H1 (cell line): ENCODE data around the gene BNC2. TPM values are rescaled to one million over a fixed set of nuclear protein-coding genes. Genes with fewer than 3 reads are reported as not detected.

Experiments
- CTCF ChIA-PET: fragments of 300-600 bp; sonication (Branson Sonifier 250); formaldehyde crosslinking; loops from one replicate; lab custom pipeline; 2021; ENCODE audit not compliant: partially characterized antibody; lab: Charles Lee
- POLR2A ChIA-PET: fragments of 300-600 bp; sonication (Branson Sonifier 250); formaldehyde crosslinking; loops from one replicate; lab custom pipeline; 2021; ENCODE audit warnings: inconsistent platforms; ENCODE audit not compliant: partially characterized antibody; lab: Charles Lee
- DNase-seq, 2 experiments: peaks; one replicate each; pipeline versions ENCODE4 v3.0.0 to v3.0.0-alpha.2; 2010 to 2022; ENCODE audit warnings: low spot score in 2 of 2, low read depth in 1 of 2, mixed read lengths in 1 of 2
- FAIRE-seq: peaks from 2 replicates; lab custom pipeline; 2011; peaks lifted over from hg19 to GRCh38; lab: Jason Lieb, UNC
- H2AFZ ChIP-seq: 2 replicates; pipeline ENCODE4 v1.8.1; 2012; ENCODE audit warnings: low read length, inconsistent platforms
- H2AK5ac ChIP-seq: 2 replicates; pipeline ENCODE4 v1.6.1; 2013; ENCODE audit warnings: low read depth, low read length
- H2BK120ac ChIP-seq: replicated peaks from 2 replicates; pipeline ENCODE3; 2013; ENCODE audit warnings: low read depth, low read length, inconsistent platforms
- H2BK12ac ChIP-seq: 2 replicates; pipeline ENCODE4 v1.6.1; 2013; ENCODE audit warnings: low read depth, low read length
- H2BK15ac ChIP-seq: 2 replicates; pipeline ENCODE4 v1.6.1; 2013; ENCODE audit warnings: low read length
- H2BK20ac ChIP-seq: 2 replicates; pipeline ENCODE4 v1.6.1; 2013; ENCODE audit warnings: low read length
- H2BK5ac ChIP-seq: 2 replicates; pipeline ENCODE4 v1.6.1; 2013; ENCODE audit warnings: low read depth, low read length
- H3K14ac ChIP-seq: 2 replicates; pipeline ENCODE4 v1.6.1; 2013; ENCODE audit warnings: inconsistent platforms; ENCODE audit not compliant: insufficient read length
- H3K18ac ChIP-seq: 2 replicates; pipeline ENCODE4 v1.6.1; 2013; ENCODE audit warnings: low read length; ENCODE audit errors: extremely low read depth
- H3K23ac ChIP-seq: 2 replicates; pipeline ENCODE4 v1.6.1; 2013; ENCODE audit warnings: inconsistent platforms; ENCODE audit not compliant: insufficient read length
- H3K23me2 ChIP-seq: 2 replicates; pipeline ENCODE4 v1.6.1; 2013; ENCODE audit warnings: low read depth, low read length
- H3K27ac ChIP-seq: 2 replicates; pipeline ENCODE4 v1.6.1; 2011; ENCODE audit warnings: low read depth, low read length, inconsistent platforms
- H3K27me3 ChIP-seq, 4 experiments: replicated peaks in 1 of 4; 1 replicate in 1 of 4; 2 replicates in 3 of 4; pipeline versions ENCODE4 v1.6.1 to v1.8.1; 2011 to 2013; ENCODE audit warnings: low read length in 3 of 4, mild to moderate bottlenecking in 3 of 4, inconsistent platforms in 2 of 4, mixed read lengths in 2 of 4, moderate library complexity in 1 of 4; ENCODE audit not compliant: control insufficient read depth in 3 of 4, insufficient read depth in 3 of 4; ENCODE audit errors: extremely low read depth in 1 of 4
- H3K36me3 ChIP-seq, 4 experiments: 2 replicates each; pipeline versions ENCODE4 v1.6.1 to v1.8.1; 2011 to 2013; ENCODE audit warnings: mild to moderate bottlenecking in 4 of 4, low read length in 3 of 4, moderate library complexity in 2 of 4, control low read depth in 1 of 4, inconsistent platforms in 1 of 4; ENCODE audit not compliant: insufficient read depth in 4 of 4, control insufficient read depth in 2 of 4
- H3K4ac ChIP-seq: replicated peaks from 2 replicates; pipeline ENCODE3; 2013; ENCODE audit warnings: low read length, low read depth, mixed read lengths, inconsistent platforms; ENCODE audit not compliant: insufficient read length
- H3K4me1 ChIP-seq, 4 experiments: replicated peaks in 1 of 4; 1 replicate in 1 of 4; 2 replicates in 3 of 4; pipeline versions ENCODE4 v1.6.1 to v1.8.1; 2011 to 2013; ENCODE audit warnings: low read length in 3 of 4, inconsistent platforms in 2 of 4, mixed read lengths in 1 of 4; ENCODE audit not compliant: insufficient read depth in 4 of 4, control insufficient read depth in 3 of 4
- H3K4me2 ChIP-seq, 2 experiments: 2 replicates each; pipeline versions ENCODE4 v1.6.1 to v1.8.1; 2011 to 2013; ENCODE audit warnings: low read depth in 2 of 2, low read length in 2 of 2, control low read depth in 1 of 2, inconsistent platforms in 1 of 2, mild to moderate bottlenecking in 1 of 2; ENCODE audit not compliant: insufficient read depth in 1 of 2
- H3K4me3 ChIP-seq, 4 experiments: fragments of 200-600, 300-600 bp in 1 of 4; sonication (generic), shearing (Covaris generic), sonication (Bioruptor Twin) in 1 of 4; 2 replicates each; pipeline versions ENCODE4 v1.5.1 to v1.8.1; 2011 to 2016; ENCODE audit warnings: low read length in 4 of 4, low read depth in 3 of 4, control low read depth in 2 of 4, inconsistent platforms in 2 of 4, mild to moderate bottlenecking in 2 of 4, mixed read lengths in 1 of 4, moderate library complexity in 1 of 4; ENCODE audit not compliant: insufficient read depth in 2 of 4; ENCODE audit errors: extremely low read depth in 1 of 4
- H3K56ac ChIP-seq: replicated peaks from 2 replicates; pipeline ENCODE3; 2013; ENCODE audit warnings: low read depth, mild to moderate bottlenecking, mixed read lengths, low read length, inconsistent platforms; ENCODE audit not compliant: insufficient read length
- H3K79me1 ChIP-seq: 2 replicates; pipeline ENCODE4 v1.6.1; 2013; ENCODE audit warnings: low read depth, low read length, control low read depth
- H3K79me2 ChIP-seq, 2 experiments: 2 replicates each; pipeline versions ENCODE4 v1.6.1 to v1.8.1; 2012 to 2013; ENCODE audit warnings: low read length in 2 of 2, mild to moderate bottlenecking in 2 of 2, inconsistent platforms in 1 of 2; ENCODE audit not compliant: insufficient read depth in 2 of 2, control insufficient read depth in 1 of 2
- H3K9ac ChIP-seq, 4 experiments: replicated peaks in 1 of 4; 1 replicate in 1 of 4; 2 replicates in 3 of 4; pipeline versions ENCODE4 v1.6.1 to v1.8.1; 2011 to 2013; ENCODE audit warnings: low read depth in 3 of 4, low read length in 3 of 4, control low read depth in 2 of 4, mild to moderate bottlenecking in 2 of 4, moderate library complexity in 2 of 4, inconsistent platforms in 1 of 4; ENCODE audit errors: extremely low read depth in 1 of 4
- H3K9me3 ChIP-seq, 2 experiments: 2 replicates each; pipeline versions ENCODE4 v1.6.1 to v1.8.1; 2012 to 2013; ENCODE audit warnings: mild to moderate bottlenecking in 2 of 2, moderate library complexity in 2 of 2, control low read depth in 1 of 2, inconsistent platforms in 1 of 2, low read depth in 1 of 2, low read length in 1 of 2, mixed read lengths in 1 of 2; ENCODE audit not compliant: insufficient read depth in 2 of 2
- H4K20me1 ChIP-seq, 2 experiments: replicated peaks in 1 of 2; 2 replicates each; pipeline versions ENCODE3 to v1.8.1; 2011 to 2013; ENCODE audit warnings: inconsistent platforms in 2 of 2, low read length in 2 of 2, mild to moderate bottlenecking in 1 of 2; ENCODE audit not compliant: insufficient read depth in 2 of 2, control insufficient read depth in 1 of 2
- H4K5ac ChIP-seq: 2 replicates; pipeline ENCODE4 v1.6.1; 2013; ENCODE audit warnings: low read length, low read depth, mixed read lengths, inconsistent platforms; ENCODE audit not compliant: insufficient read length
- H4K8ac ChIP-seq: 2 replicates; pipeline ENCODE4 v1.8.0; 2013; ENCODE audit warnings: mild to moderate bottlenecking, moderate library complexity, low read length, inconsistent platforms; ENCODE audit not compliant: insufficient read depth; ENCODE audit errors: extremely low read depth
- H4K91ac ChIP-seq: replicated peaks from 2 replicates; pipeline ENCODE3; 2013; ENCODE audit warnings: low read length, mixed read lengths, inconsistent platforms; ENCODE audit not compliant: insufficient read length
- ASH2L ChIP-seq: fragments of 200-600, 300-600 bp; sonication (generic); IDR thresholded peaks from one replicate; pipeline ENCODE4 v1.7.1; 2017; ENCODE audit warnings: low read length
- BACH1 ChIP-seq: IDR thresholded peaks from 2 replicates; pipeline ENCODE4 v1.6.1; 2012; ENCODE audit warnings: low read length, improper control_type of control experiment
- CBX5 ChIP-seq: fragments of 300-800, 300-1000 bp; sonication (generic); IDR thresholded peaks from 2 replicates; pipeline ENCODE4 v1.7.1; 2016; ENCODE audit warnings: antibody characterized with exemption, low read length, low read depth
- CREB1 ChIP-seq: IDR thresholded peaks from 2 replicates; pipeline ENCODE4 v1.6.1; 2012; ENCODE audit warnings: inconsistent platforms
- HDAC6 ChIP-seq: IDR thresholded peaks from one replicate; pipeline ENCODE4 v1.7.1; 2012; ENCODE audit warnings: low read depth, mild to moderate bottlenecking, inconsistent platforms, low read length, moderate library complexity
- JUND ChIP-seq: IDR thresholded peaks from 2 replicates; pipeline ENCODE4 v1.6.1; 2011; ENCODE audit warnings: mild to moderate bottlenecking, improper control_type of control experiment, low read length
- NRF1 ChIP-seq: IDR thresholded peaks from 2 replicates; pipeline ENCODE4 v1.6.1; 2011; ENCODE audit warnings: mild to moderate bottlenecking, low read depth, low read length, improper control_type of control experiment
- POLR2A ChIP-seq, 2 experiments: IDR thresholded peaks; 1 replicate in 1 of 2; 2 replicates in 1 of 2; pipeline ENCODE4 v1.6.1; 2011; ENCODE audit warnings: low read depth in 2 of 2, low read length in 2 of 2, mild to moderate bottlenecking in 2 of 2; ENCODE audit errors: control extremely low read depth in 1 of 2
- POLR2AphosphoS5 ChIP-seq: IDR thresholded peaks from 2 replicates; pipeline ENCODE4 v1.6.1; 2011; ENCODE audit warnings: low read depth, low read length
- RXRA ChIP-seq: IDR thresholded peaks from 2 replicates; pipeline ENCODE4 v1.6.1; 2011; ENCODE audit warnings: low read depth, mild to moderate bottlenecking, low read length, moderate library complexity; ENCODE audit not compliant: insufficient read depth
- SP1 ChIP-seq: IDR thresholded peaks from 2 replicates; pipeline ENCODE4 v1.6.1; 2011; ENCODE audit warnings: low read depth, low read length
- SRF ChIP-seq: IDR thresholded peaks from 2 replicates; pipeline ENCODE4 v1.6.1; 2011; ENCODE audit warnings: mild to moderate bottlenecking, low read depth, low read length, moderate library complexity
- TEAD4 ChIP-seq: IDR thresholded peaks from 2 replicates; pipeline ENCODE4 v1.6.1; 2012; ENCODE audit warnings: low read depth, low read length, inconsistent platforms, mixed read lengths
- ZNF274 ChIP-seq: IDR thresholded peaks from 2 replicates; pipeline ENCODE4 v1.7.0; 2012; ENCODE audit warnings: low read length, borderline replicate concordance; ENCODE audit errors: extremely low read depth
- WGBS, 2 experiments: shearing (Covaris generic) in 1 of 2; methylation state at CpG; one replicate each; pipeline versions ENCODE4 v1.1.6 to v1.1.7; 2013 to 2015; ENCODE audit warnings: low lambda C conversion rate in 2 of 2, mixed read lengths in 2 of 2, inconsistent platforms in 1 of 2, low coverage in 1 of 2, missing lambda C conversion rate in 1 of 2; ENCODE audit not compliant: insufficient replicate concordance in 2 of 2, insufficient coverage in 1 of 2, insufficient read length in 1 of 2; ENCODE audit errors: extremely low coverage in 1 of 2, missing lambda C conversion rate in 1 of 2; 5-methylcytosine and 5-hydroxymethylcytosine counted together
- polyA plus RNA-seq, 7 experiments: library from polyadenylated mRNA; depleted of rRNA in 3 of 7; stranded (reverse) in 5 of 7; unstranded in 2 of 7; fragments of >200 nt in 5 of 7; fragments of 200-250 nt in 2 of 7; gene quantifications; 1 replicate in 5 of 7; 2 replicates in 1 of 7; 4 replicates in 1 of 7; pipeline versions ENCODE4 v1.2.1 to v1.2.3, GENCODE V29; 2011 to 2013; ENCODE audit warnings: missing spikeins in 2 of 7, mixed read lengths in 2 of 7
- total RNA-seq: library from RNA; stranded (reverse); fragmentation: NEBNext Ultra II Directional; extraction: Animal tissue kit (Norgen Biotek cat#: 25700); gene quantifications from 2 replicates; pipeline ENCODE4 v1.2.1, GENCODE V29; 2021

BNC2 gene
- total and polyA plus RNA-seq, 2 of the 8 experiments (the other 6 are each of a cell fraction or from before 2014, with no cell fraction given) = 16.0 to 26.8 TPM

DNA sequence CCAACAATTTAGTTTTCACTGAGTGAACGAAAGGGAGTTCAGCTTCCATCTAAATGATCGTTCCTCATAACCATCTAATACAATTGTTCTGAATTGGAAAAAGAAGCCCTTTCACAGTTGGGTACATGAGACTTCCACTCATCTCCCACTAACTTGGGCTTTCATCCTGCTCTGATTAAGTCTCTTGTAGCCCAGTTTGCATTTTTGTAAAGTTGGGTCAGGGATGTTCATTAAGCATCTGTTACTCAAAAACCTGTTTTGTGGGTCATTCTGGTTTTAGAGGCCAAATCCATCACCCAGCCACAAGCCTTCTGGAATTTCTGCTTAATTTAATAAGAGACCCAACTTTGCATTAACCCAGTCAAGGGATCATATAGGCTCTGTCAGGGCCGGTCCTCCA, 385.3 kb downstream of the BNC2 start:
- Histone ChIP-seq H4K20me1 (no peaks in the 10 kb centered on the region), H3K27me3 (no peaks in the 10 kb centered on the region), H2AK5ac (no peak overlapping the region; the same call in 1 of the 2 replicates), H4K8ac (no peak overlapping the region), H3K9ac (no peak overlapping the region), H3K79me1 (no peaks in the 10 kb centered on the region), H4K5ac (no peak overlapping the region), H2BK15ac (no peak overlapping the region), H3K23ac (no peak overlapping the region), H4K91ac (no peak overlapping the region), H2BK5ac (no peak overlapping the region), H3K9me3 (no peaks in the 10 kb centered on the region; a peak in 1 of 4 replicates), H3K79me2 (peaks cover 0 to 6% of the 10 kb centered on the region in 2 experiments; a peak in 2 of 4 replicates), H3K4me2 (peak overlapping the region in 1 of 2 experiments; percentile 55; a peak in 1 of 4 replicates), H3K4me1 (peaks cover 8 to 28% (median 18%) of the 10 kb centered on the region in 4 experiments), H3K18ac (no peak overlapping the region; the same call in 1 of the 2 replicates), H3K36me3 (no peaks in the 10 kb centered on the region), H3K27ac (no peak overlapping the region), H2BK120ac (no peak overlapping the region), H3K23me2 (no peaks in the 10 kb centered on the region), H3K56ac (no peak overlapping the region), H3K14ac (no peak overlapping the region), H3K4me3 (no peak overlapping the region; a peak in 1 of 8 replicates), H3K4ac (no peak overlapping the region), H2BK20ac (no peak overlapping the region), H2AFZ (no peak overlapping the region), H2BK12ac (no peak overlapping the region; the same call in 1 of the 2 replicates)
- ChIA-PET CTCF (interaction anchor here (0.6 to 1.3 kb wide), 3 partner anchors 9 to 57 kb away, joined by 3 read pairs; no protein-coding TSS in a partner anchor), POLR2A (interaction anchor here (2.3 kb wide), 1 partner anchor 9 kb away, joined by 6 read pairs; no protein-coding TSS in a partner anchor)
- FAIRE-seq (no peak), DNase-seq (no peak)
- 76% methylated on average over 3 of the region's 3 CpGs; no CpG with 5 or more reads in 1 of the 2 experiments for WGBS, 2 experiments
- no peak for TF ChIP-seq CBX5
- no peak for TF ChIP-seq ASH2L
- TF ChIP-seq CREB1 = no peak
- no peak for TF ChIP-seq POLR2A (IDR thresholded peaks at IDR 0.05; ENCODE audit: control extremely low read depth in 1 of 2, low read depth in 2 of 2, low read length in 2 of 2)
- no peak for TF ChIP-seq TEAD4
- no peak for TF ChIP-seq SP1
- no peak for TF ChIP-seq ZNF274
- TF ChIP-seq POLR2AphosphoS5 = no peak
- TF ChIP-seq NRF1 = no peak
- TF ChIP-seq RXRA = no peak
- TF ChIP-seq SRF = no peak
- TF ChIP-seq JUND = no peak
- TF ChIP-seq BACH1 = no peak
- TF ChIP-seq HDAC6 = no peak
